Subcutaneous adipose tissue (tissue), 4 donors: ENCODE measurements around the gene SLC9C1. TPM values are rescaled to one million over a fixed set of nuclear protein-coding genes. Genes with fewer than 3 reads are reported as not detected.

Experiments
- total RNA-seq, 4 donors: library from RNA; depleted of rRNA; stranded (reverse); fragments of >200 nt; gene quantifications; one replicate each; pipeline ENCODE4 v1.1.0, GENCODE V29; 2016
- TF ChIP-seq, protein P1 (sequence below): fragments of 450-650 bp; IDR thresholded peaks from one replicate; pipeline ENCODE4 v1.5.1; 2016; ENCODE audit warnings: low read depth, mild to moderate bottlenecking, control low read depth, antibody characterized with exemption, moderate library complexity

Gene SLC9C1
- total RNA-seq, 4 donors from 2014 or later, result 0.17 to 0.75 TPM; not detected in 2

DNA sequence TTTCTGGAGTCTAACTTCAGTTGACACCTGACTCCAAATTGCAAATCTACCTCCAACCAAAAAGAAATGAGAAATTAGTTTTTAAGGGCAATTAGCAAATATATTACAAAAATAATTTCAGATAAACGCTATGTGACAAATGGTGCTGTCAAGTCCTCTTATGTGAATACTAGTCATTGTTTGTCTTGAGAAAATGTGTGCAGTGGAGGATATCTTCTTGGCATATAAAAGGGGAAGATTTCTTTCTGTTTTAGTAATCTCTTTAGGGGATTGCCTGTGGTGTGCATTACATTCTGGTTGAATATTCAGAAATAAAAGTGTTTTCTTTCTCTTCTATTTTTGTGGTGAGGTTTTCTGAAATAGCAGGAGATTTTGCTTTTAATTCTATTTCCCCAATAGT lies 158.0 kb downstream of the SLC9C1 start:
- TF ChIP-seq, protein P1, sequence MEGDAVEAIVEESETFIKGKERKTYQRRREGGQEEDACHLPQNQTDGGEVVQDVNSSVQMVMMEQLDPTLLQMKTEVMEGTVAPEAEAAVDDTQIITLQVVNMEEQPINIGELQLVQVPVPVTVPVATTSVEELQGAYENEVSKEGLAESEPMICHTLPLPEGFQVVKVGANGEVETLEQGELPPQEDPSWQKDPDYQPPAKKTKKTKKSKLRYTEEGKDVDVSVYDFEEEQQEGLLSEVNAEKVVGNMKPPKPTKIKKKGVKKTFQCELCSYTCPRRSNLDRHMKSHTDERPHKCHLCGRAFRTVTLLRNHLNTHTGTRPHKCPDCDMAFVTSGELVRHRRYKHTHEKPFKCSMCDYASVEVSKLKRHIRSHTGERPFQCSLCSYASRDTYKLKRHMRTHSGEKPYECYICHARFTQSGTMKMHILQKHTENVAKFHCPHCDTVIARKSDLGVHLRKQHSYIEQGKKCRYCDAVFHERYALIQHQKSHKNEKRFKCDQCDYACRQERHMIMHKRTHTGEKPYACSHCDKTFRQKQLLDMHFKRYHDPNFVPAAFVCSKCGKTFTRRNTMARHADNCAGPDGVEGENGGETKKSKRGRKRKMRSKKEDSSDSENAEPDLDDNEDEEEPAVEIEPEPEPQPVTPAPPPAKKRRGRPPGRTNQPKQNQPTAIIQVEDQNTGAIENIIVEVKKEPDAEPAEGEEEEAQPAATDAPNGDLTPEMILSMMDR, result no peak

DNA sequence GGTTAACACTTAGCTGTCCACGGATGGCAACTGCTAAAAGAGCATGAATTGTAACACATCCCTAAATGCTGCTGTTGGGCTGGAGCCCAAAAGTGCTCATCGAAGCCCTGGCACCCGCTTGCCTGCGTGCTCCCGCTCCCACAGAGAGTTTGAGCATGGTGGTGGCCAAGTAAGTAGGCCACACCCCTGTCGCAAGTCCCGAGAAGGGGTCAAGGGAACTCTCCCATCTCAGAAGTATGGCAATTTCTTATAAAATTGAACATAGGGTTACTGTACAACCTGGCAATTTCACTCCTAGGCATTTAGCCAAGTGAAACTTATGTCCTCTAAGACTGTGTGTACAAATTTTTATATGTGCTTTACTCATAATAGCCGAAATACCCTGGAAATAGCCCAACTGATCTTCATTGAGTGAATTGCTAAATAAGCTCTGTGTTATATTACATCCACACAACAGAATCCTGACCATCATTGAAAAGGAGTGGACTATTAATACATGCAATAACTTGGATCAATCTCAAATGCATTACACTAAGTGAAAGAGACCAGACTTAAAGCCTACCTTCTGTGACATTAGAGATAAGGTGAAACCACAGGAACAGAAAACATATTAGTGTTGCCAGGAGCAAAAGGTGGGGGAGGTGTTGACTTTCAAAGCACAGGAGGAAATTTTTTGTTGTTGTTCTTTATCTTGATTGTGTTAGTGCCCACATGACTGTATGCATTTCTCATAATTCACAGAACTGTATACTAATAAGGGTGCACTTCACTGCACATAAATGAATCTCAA lies 159.5 kb downstream of the SLC9C1 start:
- TF ChIP-seq, protein P1, result no peak

DNA sequence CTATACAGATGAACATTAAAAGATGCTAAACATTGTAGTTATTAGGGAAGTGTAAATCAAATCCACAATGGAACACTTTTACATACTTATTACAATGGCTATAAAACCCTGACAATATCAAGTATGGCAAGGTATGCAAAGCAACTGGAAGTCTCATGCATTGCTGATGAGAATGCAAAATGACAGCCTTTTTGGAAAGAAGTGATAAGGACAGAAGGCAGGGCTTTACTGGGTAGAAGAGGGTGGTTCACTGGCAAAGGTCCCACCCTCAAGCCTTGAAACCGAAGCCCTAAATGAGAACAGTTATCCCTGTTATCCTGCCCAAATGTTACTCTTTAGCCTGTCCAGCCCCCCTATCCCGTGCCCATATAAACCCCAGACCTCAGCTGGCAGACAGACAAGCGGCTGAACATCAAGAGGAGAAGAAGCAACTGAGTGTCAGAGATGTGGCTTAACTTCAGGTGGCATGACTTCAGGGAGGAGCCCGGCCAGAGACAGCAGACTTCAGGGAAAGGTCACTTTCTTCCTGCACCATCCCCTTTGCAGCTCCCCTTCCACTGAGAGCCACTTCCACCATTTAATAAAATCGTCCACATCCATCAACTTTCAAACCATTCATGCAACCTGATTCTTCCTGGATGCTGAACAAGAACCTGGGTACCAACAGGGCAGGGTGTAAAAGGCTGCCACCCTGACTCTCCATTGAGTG lies 160.2 kb downstream of the SLC9C1 start:
- TF ChIP-seq, protein P1, result no peak

DNA sequence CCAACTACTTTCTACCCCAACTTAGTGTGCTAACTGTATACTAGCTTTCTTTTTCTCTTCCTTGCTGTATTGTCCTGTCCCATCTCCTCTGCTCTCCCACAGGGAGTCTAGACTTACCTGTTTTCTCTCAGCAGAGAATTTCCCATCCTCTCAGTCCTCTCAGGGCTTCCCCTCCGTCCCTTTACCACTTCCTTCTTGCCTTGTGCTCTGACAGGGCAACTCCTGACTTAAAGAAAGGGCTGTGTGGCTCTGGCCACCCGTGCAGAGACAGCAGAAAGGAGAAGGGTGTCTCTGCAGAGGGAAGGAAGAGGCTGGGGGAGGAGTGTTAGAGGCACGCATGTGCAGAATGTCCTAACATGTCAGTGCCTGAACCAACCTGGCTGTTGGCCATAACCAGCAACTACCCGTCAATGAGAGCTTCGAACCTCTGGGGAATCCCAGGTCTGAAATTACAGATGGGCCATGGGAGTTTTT lies 161.0 kb downstream of the SLC9C1 start, which contains the start of gene GCSAM:
Gene GCSAM (minus strand): TSS at position 274 of the 474 bp plus-strand sequence. CDS start 128 bp downstream, at position 146.
- TF ChIP-seq, protein P1, result no peak

DNA sequence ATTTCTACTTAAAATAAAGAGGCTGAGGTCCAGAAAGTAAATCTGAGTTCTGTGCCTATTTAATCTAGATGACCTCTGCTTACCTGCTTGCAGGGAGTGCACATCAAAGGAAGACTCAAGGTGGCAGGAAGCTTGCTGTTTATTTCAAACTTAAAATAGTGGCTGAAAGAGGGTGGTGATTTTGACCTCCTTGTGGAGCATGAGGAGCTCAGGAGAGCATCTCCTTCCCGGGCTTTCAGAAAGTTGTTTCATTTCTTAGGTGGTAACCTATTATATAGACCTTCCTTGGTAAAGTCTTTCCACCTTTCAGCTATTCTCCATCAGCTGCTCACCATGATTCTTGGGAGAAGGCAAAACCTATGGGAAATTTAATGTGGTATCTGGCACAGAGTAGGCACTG lies 161.5 kb downstream of the SLC9C1 start:
- TF ChIP-seq, protein P1, result no peak

DNA sequence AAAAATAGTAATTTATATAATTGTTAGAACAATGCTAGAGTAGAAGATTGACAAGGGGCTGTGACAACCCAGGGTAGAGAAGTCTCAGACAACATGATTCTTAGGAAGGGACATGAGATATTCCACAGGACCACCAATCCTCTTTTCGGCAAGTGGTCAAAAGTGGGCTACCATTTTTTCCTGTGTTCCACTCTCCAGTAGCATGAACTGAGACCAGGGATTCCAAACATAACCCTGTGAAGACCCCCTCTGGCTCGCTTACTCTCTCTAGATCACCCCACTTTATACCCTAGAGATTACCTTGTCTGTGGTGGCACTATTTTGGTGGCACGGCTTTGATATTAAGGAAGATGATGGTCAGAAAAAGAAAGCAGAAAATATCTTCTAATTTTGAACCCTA lies 161.9 kb downstream of the SLC9C1 start:
- TF ChIP-seq, protein P1, result no peak

DNA sequence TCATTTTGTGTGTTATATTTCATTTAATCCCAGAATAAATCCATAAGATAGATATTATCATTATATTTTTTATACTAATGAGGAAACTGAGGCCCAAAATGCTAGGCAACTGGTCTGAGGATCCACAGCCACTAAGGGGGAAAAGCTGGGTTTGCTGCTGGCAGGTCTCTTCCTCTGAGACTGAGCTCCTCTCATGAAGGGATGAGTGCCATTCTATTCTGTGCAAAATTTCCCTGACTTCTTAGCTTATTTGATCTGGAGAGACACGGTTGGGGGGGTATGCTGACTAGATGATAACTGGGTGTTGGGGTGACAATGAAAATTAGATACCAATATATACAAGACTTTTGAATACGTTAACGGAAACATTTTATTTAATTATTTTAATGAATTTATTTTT lies 162.9 kb downstream of the SLC9C1 start:
- TF ChIP-seq, protein P1, result no peak
